ENCODE data around the gene MEIOB.

The MEIOB gene

GRCh38 chr16:1788095-1788707 lies 83.8 kb downstream of the MEIOB start:
- no peak for DNase-seq (ENCODE audit: low read depth in 4 of 4, low spot score in 1 of 4)

DNA sequence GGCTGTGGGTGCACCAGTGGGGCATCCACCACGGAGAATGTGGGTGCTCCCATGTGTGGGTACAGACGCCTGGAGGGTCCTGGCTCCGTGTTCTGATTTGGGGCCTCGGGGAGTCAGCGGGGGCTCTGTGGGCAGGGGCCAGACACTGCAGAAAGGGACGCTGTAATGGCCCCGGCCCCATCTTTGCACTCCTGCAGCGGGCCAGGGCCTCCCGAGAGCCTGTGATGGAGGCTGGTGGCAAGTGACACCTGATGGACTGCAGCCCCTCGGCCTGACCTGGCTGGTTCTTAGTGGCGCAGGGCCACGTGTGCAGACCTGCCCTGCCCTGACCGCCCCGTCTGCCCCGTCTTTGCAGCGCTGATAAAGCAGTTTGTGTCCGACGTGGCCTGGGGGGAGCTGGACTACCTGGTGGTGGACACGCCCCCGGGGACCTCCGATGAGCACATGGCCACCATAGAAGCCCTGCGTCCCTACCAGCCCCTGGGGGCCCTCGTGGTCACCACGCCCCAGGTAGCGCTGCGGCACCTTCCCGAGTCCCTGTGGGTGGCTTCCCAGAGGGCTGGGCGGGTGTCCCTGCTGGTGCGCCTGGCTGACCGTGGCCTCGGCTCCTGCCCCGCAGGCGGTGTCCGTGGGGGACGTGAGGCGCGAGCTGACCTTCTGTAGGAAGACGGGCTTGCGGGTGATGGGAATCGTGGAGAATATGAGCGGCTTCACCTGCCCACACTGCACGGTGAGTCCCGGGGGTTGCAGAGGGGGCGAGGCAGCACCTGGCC lies 84.5 kb downstream of the MEIOB start:
- DNase-seq (ENCODE audit: low read depth in 4 of 4, low spot score in 1 of 4): no peak

GRCh38 chr16:1787056-1787321 lies 85.0 kb downstream of the MEIOB start:
- DNase-seq (ENCODE audit: low read depth in 4 of 4, low spot score in 1 of 4): no peak

- DNase-seq (ENCODE audit: low read depth in 4 of 4, low spot score in 1 of 4): no peak
Observed at GRCh38 chr16:1786242-1787055, 85.5 kb downstream of the MEIOB start.

DNA sequence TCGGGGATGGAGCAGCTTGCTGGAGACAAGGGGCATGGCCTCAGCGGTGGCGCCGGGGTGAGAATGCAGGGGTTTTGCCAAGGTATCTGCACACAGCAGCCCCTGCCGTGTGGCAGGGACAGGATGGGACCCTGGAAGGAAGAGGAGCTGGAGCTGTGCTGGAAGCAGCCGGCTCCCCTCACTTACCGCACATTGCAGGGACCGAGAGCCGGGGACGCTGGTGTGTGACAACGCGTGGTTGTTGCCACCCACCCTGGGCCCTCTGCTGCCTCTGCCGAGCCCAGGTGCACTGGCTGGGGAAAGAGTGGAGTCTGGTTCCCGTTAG lies 86.2 kb downstream of the MEIOB start:
- no peak for DNase-seq (ENCODE audit: low read depth in 4 of 4, low spot score in 1 of 4)

DNA sequence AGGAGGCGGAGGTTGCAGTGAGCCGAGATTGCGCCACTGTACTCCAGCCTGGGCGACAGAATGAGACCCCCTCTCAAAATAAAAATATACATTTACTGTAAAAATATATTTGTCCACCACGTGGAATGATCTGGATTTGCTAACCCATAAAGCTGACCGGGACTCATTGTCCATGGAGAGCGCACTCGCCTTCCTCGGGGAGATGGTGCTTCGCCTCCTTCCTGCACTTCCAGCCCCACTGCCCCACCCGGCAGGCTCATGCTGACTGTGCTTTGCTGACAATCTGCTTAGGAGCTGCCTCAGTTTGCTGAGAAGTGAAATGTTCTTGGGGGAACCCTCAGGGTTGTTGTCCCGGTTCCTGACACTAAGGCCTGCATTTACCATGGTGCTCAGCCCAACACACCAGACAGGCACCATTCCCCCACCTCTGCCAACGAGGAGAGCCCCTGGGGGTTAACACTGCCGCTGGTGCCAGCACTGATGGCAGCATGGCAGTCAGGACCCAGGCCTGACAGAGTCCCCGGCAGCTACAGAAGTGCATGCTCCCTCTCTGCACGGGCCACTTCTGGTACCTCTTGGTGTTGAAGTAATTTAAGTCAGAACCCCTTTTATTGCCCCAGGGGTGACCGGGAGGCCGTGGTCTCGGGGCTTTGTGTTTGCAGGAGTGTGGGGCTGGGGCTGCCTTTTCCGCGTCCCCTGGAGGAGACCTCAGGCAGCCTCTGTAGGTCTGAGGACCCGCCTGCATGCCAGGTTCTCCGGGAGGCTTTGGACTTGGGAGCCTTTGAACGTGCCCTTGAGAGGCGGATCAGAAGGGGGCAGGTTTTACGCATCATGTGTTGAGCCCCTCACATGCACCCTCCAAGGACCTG lies 86.8 kb downstream of the MEIOB start:
- no peak for DNase-seq (ENCODE audit: low read depth in 4 of 4, low spot score in 1 of 4)
